IMR-90 (cell line): ENCODE results near the gene DNM2.

Experiments
- CEBPB ChIP-seq: IDR thresholded peaks from 2 replicates; pipeline ENCODE4 v1.6.1; 2012; ENCODE audit warnings: low read depth, low read length, improper control_type of control experiment
- TF ChIP-seq, protein P1 (sequence below): conservative IDR thresholded peaks from 2 replicates; pipeline ENCODE4 v1.5.1; 2012; ENCODE audit warnings: mild to moderate bottlenecking, low read depth, low read length, improper control_type of control experiment

DNA sequence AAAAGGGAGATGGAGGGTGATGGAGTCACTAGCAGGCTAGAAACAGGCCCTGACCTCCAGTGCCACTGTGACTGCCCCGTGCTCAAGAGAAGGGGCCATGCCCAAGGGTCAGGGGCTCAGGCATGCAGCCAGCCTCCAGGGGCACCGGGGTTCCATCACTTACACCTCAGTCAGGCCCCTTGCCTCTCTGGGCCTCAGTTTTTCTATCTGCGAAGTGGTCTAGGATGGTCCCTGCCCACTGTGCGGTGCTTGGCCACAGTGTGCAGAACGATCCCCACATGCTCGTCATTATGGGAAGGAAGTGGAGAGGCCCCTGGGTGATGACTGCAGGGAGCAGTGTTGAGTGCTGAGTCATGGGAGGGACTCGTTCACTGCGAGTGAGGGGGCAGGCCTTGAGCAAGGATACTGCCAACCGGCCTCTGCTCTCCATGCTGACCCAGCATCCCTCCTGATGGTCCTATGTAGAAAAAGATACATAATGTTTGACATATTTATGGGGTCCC lies 95.1 kb downstream of the DNM2 start:
- TF ChIP-seq, protein P1, sequence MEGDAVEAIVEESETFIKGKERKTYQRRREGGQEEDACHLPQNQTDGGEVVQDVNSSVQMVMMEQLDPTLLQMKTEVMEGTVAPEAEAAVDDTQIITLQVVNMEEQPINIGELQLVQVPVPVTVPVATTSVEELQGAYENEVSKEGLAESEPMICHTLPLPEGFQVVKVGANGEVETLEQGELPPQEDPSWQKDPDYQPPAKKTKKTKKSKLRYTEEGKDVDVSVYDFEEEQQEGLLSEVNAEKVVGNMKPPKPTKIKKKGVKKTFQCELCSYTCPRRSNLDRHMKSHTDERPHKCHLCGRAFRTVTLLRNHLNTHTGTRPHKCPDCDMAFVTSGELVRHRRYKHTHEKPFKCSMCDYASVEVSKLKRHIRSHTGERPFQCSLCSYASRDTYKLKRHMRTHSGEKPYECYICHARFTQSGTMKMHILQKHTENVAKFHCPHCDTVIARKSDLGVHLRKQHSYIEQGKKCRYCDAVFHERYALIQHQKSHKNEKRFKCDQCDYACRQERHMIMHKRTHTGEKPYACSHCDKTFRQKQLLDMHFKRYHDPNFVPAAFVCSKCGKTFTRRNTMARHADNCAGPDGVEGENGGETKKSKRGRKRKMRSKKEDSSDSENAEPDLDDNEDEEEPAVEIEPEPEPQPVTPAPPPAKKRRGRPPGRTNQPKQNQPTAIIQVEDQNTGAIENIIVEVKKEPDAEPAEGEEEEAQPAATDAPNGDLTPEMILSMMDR: 0 out of 2 replicates have a peak, but pooled peaks have one; percentile 20
- TF ChIP-seq CEBPB: peak; percentile 70
